ENCODE results near the gene RHOA. TPM values are rescaled to one million over a fixed set of nuclear protein-coding genes. Genes with fewer than 3 reads are reported as not detected.
"Not testable (repeated sequence)": the region's sequence is repeated elsewhere in the genome, so short reads cannot be mapped to it uniquely, and the experiment has no call there.

The RHOA gene
- total RNA-seq, 4 donors from 2014 or later, result 456 to 542 (median 494) TPM

DNA sequence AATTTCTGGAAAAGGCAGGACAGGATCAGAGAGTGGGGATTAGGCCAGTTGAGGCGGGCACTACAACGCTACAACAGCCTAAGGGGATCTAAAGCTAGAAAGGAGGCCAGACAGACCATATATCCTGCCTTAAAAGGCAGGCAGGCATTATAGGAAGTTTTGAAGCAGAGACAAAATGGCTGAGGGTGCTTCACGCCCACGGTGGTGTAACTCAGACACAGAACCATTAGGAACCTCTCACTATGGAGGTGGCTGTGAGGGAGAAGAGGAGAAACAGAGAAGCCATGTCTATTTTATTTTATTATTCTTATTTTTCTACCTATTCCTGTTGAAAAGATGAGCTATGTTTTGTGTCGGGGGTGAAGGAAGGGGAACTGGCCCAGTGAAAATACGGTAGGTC is 69.8 kb downstream of the RHOA start:
- no peak for ATAC-seq (ENCODE audit: low FRiP score)
- TF ChIP-seq, protein P1, sequence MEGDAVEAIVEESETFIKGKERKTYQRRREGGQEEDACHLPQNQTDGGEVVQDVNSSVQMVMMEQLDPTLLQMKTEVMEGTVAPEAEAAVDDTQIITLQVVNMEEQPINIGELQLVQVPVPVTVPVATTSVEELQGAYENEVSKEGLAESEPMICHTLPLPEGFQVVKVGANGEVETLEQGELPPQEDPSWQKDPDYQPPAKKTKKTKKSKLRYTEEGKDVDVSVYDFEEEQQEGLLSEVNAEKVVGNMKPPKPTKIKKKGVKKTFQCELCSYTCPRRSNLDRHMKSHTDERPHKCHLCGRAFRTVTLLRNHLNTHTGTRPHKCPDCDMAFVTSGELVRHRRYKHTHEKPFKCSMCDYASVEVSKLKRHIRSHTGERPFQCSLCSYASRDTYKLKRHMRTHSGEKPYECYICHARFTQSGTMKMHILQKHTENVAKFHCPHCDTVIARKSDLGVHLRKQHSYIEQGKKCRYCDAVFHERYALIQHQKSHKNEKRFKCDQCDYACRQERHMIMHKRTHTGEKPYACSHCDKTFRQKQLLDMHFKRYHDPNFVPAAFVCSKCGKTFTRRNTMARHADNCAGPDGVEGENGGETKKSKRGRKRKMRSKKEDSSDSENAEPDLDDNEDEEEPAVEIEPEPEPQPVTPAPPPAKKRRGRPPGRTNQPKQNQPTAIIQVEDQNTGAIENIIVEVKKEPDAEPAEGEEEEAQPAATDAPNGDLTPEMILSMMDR (IDR thresholded peaks at IDR 0.05), result no peak
- no peak for DNase-seq (ENCODE audit: low spot score)

DNA sequence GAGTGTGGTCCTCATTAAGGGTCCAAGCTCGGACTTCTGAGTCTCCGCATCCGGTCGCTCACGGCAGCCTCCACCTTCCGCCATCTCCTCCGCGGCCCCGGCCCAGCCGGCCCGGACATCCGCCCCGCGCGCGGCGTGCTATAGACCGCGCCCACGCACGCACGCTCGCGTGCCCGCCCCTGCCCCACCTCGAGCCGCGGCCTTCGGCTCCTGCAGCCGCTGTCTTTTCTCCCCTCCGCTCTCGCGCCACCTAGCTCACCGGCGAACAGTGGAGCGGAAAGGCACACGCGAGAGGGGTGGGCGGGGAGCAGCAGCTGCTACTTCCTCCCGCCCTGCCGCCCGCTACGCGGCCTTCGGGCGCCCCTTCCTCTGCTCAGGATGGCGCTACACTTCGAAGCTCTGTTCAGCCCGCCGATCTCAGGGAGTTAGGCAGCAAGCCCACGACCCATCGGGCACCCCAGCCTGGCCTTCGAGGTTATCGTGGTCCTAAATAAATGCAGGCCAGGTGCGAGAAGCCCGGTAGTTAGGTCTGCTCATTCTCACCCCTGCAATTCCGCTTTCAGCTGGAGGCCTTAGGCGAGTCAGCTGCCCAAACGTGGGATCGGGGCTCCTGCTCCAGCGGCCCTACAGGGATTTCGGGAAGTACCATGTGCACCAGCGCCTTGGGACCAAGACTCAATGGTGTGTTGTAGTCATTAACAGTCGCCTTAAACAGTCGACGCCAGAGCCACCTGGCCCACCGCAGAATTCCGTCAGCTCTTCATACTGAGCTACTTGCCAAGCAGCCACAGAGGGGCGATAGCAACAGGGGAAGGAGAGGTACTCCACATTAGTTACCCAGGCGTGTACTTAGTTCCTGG is 71.6 kb downstream of the RHOA start, which contains the start of gene USP4:
Gene USP4 (minus strand): TSS at position 113 of the 860 bp plus-strand sequence. CDS start 29 bp downstream, at position 84.
- TF ChIP-seq, protein P1 (IDR thresholded peaks at IDR 0.05), result no peak
- ATAC-seq (ENCODE audit: low FRiP score) (peak; percentile 98), DNase-seq (ENCODE audit: low spot score) (peak; percentile 49)

- ATAC-seq (ENCODE audit: low FRiP score), result peak; percentile 54
- TF ChIP-seq, protein P1 (IDR thresholded peaks at IDR 0.05), result no peak
- DNase-seq (ENCODE audit: low spot score), result no peak
Observed at GRCh38 chr3:49339581-49339940, 72.2 kb downstream of the RHOA start.

DNA sequence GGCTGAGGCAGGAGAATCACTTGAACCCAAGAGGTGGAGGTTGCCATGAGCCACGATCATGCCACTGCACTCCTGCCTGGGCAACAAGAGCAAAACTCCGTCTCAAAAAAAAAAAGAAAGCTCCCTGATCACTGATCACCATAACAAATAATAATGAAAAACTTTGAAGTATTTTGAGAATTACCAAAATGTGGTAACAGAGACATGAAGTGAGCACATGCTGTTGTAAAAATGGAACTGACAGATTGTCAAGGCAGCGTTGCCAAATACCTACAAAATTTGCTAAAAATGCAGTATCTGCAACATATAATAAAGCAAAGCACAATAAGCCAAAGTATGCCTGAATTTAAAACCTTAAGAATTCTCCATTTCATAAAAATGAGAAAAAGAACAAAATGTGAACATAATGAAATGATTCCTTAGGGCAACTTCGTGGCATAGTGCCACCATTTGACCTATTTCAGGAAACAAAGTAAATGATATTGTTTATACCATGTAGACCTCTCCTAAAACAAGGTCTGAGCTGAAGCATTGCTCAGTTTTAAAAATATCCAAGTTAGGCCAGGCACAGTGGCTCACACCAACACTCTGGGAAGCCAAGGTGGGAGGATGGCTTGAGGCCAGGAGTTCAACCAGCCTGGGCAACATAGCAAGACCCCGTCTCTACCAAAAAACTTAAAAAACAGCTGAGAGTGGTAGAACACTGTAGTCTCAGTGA is 77.7 kb downstream of the RHOA start:
- no peak for DNase-seq (ENCODE audit: low spot score)
- TF ChIP-seq, protein P1 (IDR thresholded peaks at IDR 0.05), result no peak
- no peak for ATAC-seq (ENCODE audit: low FRiP score)

DNA sequence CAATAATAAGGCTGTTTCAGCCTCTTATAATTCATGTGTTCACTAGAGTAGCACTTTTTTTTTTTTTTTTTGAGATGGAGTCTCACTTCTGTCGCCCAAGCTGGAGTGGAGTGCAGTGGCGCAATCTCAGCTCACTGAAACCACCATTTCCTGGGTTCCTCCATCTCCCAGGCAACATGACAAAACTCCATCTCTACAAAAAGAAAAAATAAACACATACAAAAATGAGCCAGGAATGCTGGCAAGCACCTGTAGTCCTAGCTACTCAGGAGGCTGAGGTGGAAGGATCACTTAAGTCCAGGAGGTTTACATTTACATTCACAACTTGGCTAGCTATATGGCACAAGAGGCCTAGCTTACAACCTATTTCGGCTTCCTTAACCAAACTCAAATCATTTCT is 78.7 kb downstream of the RHOA start:
- ATAC-seq (ENCODE audit: low FRiP score) (no peak), DNase-seq (ENCODE audit: low spot score) (no peak)
- TF ChIP-seq, protein P1 (IDR thresholded peaks at IDR 0.05), result no peak

- ATAC-seq (ENCODE audit: low FRiP score) (no peak), DNase-seq (ENCODE audit: low spot score) (no peak)
- TF ChIP-seq, protein P1 (IDR thresholded peaks at IDR 0.05), result no peak
Observed at GRCh38 chr3:49329186-49329585, 82.6 kb downstream of the RHOA start.

DNA sequence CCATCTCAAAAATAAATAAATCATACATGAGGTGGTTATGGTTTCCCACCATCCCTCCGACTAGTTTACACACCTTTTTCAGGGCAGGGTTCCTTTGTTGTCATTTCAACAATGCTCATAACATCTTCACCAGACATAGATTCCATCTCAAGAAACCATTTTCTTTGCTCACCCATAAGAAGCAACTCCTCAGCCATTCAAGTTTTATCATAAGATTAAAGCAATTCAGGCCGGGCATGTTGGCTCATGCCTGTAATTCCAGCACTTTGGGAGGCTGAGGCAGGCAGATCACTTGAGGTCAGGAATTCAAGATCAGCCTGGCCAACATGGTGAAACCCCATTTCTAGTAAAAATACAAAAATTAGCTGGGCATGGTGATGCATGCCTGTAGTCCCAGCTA is 83.4 kb downstream of the RHOA start:
- DNase-seq (ENCODE audit: low spot score); ATAC-seq (ENCODE audit: low FRiP score): not testable (repeated sequence)

Measured in omental fat pad (tissue), 4 donors.